RWPE2 (cell line): ENCODE data around the gene GLDC.

Experiments used
- ATAC-seq: fragments of 200-7000 bp; cut with Tn5 transposase; 3 replicates; pipeline ENCODE4 v1.9.1; 2021; ENCODE audit warnings: low read depth
- DNase-seq: peaks from one replicate; pipeline ENCODE4 v3.0.0-alpha.2; 2020; ENCODE audit warnings: low spot score
- H3K27ac ChIP-seq: fragments of 450-650 bp; 2 replicates; pipeline ENCODE4 v1.5.1; 2017; ENCODE audit warnings: mild to moderate bottlenecking; ENCODE audit not compliant: poor library complexity, severe bottlenecking
- H3K27me3 ChIP-seq: fragments of 250-450 bp; sonication (Bioruptor Pico); 2 replicates; pipeline ENCODE4 v1.5.1; 2021; ENCODE audit warnings: mild to moderate bottlenecking, moderate library complexity; ENCODE audit not compliant: insufficient read depth, poor library complexity, severe bottlenecking
- H3K36me3 ChIP-seq: fragments of 250-450 bp; sonication (Bioruptor Pico); 2 replicates; pipeline ENCODE4 v1.5.1; 2020; ENCODE audit warnings: low read depth, mild to moderate bottlenecking, moderate library complexity
- H3K4me1 ChIP-seq: fragments of 250-450 bp; sonication (Bioruptor Pico); 2 replicates; pipeline ENCODE4 v1.5.1; 2021; ENCODE audit warnings: mild to moderate bottlenecking, moderate library complexity; ENCODE audit not compliant: insufficient read depth, poor library complexity, severe bottlenecking
- H3K4me3 ChIP-seq: fragments of 250-450 bp; sonication (Bioruptor Pico); 2 replicates; pipeline ENCODE4 v1.5.1; 2021; ENCODE audit warnings: mild to moderate bottlenecking, moderate library complexity; ENCODE audit not compliant: severe bottlenecking
- H3K9me3 ChIP-seq: fragments of 250-450 bp; sonication (Bioruptor Pico); 2 replicates; pipeline ENCODE4 v1.5.1; 2021; ENCODE audit warnings: mild to moderate bottlenecking, moderate library complexity; ENCODE audit not compliant: severe bottlenecking
- TF ChIP-seq, protein P1 (sequence below): fragments of 450-650 bp; IDR thresholded peaks from one replicate; pipeline ENCODE4 v1.5.1; 2017; ENCODE audit warnings: mild to moderate bottlenecking, moderate library complexity; ENCODE audit not compliant: poor library complexity, severe bottlenecking

GLDC gene

DNA sequence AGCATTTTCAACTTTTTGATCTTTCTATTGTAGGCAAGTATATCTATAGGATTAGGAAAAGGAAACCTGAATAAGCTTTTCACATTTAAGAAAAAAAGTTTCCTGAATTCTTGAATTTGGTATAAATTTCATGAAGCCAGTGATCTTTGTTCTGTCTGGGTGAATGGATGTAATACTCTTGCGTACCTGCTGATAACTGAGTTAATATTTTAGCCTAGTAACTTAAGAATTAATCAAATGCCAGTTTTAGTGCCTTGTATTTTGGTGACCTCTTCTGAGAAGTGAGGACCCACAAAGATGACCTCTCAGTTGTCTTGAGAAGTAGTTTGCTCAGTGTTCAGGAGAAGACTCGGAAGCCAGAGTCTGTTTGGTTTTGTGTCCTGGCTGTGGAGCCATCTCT, 154.7 kb downstream of the GLDC start:
- Histone ChIP-seq H3K27ac (no peak overlapping the region), H3K4me3 (no peak overlapping the region), H3K27me3 (no peaks in the 10 kb centered on the region), H3K9me3 (no peaks in the 10 kb centered on the region), H3K36me3 (peaks cover 85% of the 10 kb centered on the region), H3K4me1 (no peaks in the 10 kb centered on the region)
- TF ChIP-seq, protein P1, sequence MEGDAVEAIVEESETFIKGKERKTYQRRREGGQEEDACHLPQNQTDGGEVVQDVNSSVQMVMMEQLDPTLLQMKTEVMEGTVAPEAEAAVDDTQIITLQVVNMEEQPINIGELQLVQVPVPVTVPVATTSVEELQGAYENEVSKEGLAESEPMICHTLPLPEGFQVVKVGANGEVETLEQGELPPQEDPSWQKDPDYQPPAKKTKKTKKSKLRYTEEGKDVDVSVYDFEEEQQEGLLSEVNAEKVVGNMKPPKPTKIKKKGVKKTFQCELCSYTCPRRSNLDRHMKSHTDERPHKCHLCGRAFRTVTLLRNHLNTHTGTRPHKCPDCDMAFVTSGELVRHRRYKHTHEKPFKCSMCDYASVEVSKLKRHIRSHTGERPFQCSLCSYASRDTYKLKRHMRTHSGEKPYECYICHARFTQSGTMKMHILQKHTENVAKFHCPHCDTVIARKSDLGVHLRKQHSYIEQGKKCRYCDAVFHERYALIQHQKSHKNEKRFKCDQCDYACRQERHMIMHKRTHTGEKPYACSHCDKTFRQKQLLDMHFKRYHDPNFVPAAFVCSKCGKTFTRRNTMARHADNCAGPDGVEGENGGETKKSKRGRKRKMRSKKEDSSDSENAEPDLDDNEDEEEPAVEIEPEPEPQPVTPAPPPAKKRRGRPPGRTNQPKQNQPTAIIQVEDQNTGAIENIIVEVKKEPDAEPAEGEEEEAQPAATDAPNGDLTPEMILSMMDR = no peak
- ATAC-seq (no peak), DNase-seq (no peak)

GRCh38 chr9:6489099-6489498, 156.4 kb downstream of the GLDC start:
- no peaks in the 10 kb centered on the region for H3K9me3 ChIP-seq
- ATAC-seq = no peak
- H3K4me1 ChIP-seq = no peaks in the 10 kb centered on the region
- TF ChIP-seq, protein P1 = no peak
- H3K36me3 ChIP-seq = peaks cover 78% of the 10 kb centered on the region
- H3K4me3 ChIP-seq = no peak overlapping the region
- no peaks in the 10 kb centered on the region for H3K27me3 ChIP-seq
- H3K27ac ChIP-seq = no peak overlapping the region
- DNase-seq = no peak

DNA sequence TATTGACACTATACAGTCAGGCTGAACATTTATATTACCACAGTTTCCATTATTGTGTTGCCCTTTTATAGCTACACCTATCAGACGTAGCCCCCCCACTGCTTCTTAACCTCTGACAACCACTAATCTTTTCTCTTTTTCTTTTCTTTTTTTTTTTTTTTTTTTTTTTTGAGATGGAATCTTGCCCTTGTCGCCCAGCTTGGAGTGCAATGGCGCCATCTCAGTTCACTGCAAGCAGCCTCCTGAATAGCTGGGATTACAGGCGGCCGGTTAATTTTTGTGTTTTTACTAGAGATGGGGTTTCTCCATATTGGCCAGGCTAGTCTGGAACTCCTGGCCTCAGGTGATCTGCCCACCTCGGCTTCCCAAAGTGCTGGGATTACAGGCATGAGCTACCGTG, 157.1 kb downstream of the GLDC start:
- TF ChIP-seq, protein P1 = no peak
- Histone ChIP-seq H3K9me3 (no peaks in the 10 kb centered on the region), H3K4me1 (no peaks in the 10 kb centered on the region), H3K4me3 (no peak overlapping the region), H3K27ac (no peak overlapping the region), H3K36me3 (peaks cover 76% of the 10 kb centered on the region), H3K27me3 (no peaks in the 10 kb centered on the region)
- DNase-seq (no peak), ATAC-seq (no peak)

- Histone ChIP-seq H3K4me1 (no peaks in the 10 kb centered on the region), H3K27ac (no peak overlapping the region), H3K9me3 (no peaks in the 10 kb centered on the region), H3K36me3 (peaks cover 81% of the 10 kb centered on the region), H3K27me3 (no peaks in the 10 kb centered on the region), H3K4me3 (no peak overlapping the region)
- ATAC-seq (no peak), DNase-seq (no peak)
- TF ChIP-seq, protein P1 = no peak
Measured at GRCh38 chr9:6484210-6484609, 161.3 kb downstream of the GLDC start.
